A172 (cell line): ENCODE measurements around the gene MPZL2. TPM values are rescaled to one million over a fixed set of nuclear protein-coding genes. Genes with fewer than 3 reads are reported as not detected.
A peak's percentile ranks its signal among the peaks of the same experiment; 100 is the strongest.

ENCODE experiments used
- DNase-seq: peaks from one replicate; pipeline ENCODE4 v3.0.0-alpha.2; 2015; ENCODE audit warnings: low spot score
- total RNA-seq: library from RNA; depleted of rRNA; stranded (reverse); fragments of >200 nt; shearing (Covaris generic); gene quantifications from 2 replicates; pipeline ENCODE4 v1.2.3, GENCODE V29; 2014

The MPZL2 gene
- total RNA-seq, 1 experiment from 2014 or later = not detected

GRCh38 chr11:118243161-118243560 is 20.9 kb downstream of the MPZL2 start:
- no peak for DNase-seq

DNA sequence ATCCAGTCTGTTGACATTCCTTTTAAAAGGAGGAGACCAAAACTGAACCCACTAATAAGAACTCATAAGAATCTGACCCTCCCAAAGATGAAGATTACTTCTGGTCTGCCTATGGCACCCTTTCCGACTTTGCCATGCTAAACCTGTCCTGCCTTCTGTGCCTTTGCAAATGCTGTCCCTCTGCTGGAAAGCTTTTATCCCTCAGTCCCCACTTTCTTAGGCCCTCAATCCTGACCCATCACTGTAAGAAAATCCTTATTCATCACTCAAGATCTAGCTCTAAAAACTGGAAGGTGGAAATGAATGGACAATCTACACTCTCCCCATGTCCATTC is 22.4 kb downstream of the MPZL2 start:
- DNase-seq = no peak

GRCh38 chr11:118240999-118241763 is 22.9 kb downstream of the MPZL2 start:
- DNase-seq = peak; percentile 64

- no peak for DNase-seq
Measured at GRCh38 chr11:118239509-118240205, 24.4 kb downstream of the MPZL2 start.

GRCh38 chr11:118238929-118239328 is 25.2 kb downstream of the MPZL2 start:
- DNase-seq = no peak

DNA sequence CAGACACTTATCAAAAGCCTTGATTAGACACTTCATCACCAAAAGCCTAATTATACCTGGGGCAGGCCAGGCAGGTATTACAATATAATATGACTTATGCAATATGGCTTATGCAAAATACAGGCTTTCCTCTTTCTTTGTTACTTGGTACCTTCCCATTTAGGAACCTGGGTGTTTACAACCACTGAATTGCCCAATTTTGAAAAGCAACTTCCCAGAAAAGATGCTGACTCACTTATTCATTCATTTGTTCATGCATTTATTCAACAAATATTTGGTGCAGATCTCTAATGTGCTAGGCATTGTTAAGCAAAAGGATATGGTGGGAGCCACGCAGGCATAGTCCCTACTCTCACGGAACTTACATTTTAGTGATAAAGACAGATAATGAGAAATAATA is 25.7 kb downstream of the MPZL2 start:
- no peak for DNase-seq

DNA sequence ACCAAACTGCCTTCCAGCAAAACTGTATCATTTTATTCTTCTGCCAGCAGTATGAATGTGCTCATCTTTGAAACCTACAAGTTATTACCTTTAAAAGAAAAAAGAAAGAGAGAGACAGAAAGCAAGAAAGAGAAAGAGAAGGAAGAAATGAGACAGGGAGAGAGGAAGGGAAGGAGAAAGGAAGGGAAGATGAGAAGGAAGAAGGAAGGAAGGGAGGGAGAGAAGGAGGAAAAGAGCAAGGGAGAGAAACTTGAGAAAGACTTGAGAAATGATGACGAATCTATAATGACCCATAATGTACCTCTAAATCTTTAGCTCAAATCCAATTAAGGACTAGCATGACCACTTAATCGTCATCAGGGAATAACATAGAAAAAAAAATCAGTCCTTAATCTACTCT is 27.9 kb downstream of the MPZL2 start:
- no peak for DNase-seq

DNA sequence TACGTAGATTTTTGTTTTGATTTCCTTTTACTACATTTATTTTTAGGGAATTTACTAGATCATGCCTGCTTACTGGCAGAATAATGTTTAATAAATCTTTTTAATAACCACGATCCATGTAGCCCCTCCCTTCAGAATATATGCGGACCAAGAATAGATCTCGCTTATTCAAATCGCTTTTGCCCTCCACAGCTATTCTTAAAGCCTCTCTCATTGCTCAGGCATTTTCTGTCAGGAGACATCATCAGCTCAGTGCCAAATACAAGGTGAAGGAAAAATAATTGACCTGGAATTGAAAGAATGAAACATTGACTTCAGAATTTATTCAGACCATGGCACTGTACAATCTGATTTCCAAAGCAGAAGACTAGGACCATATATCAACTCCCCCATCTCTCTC is 29.3 kb downstream of the MPZL2 start:
- no peak for DNase-seq

DNA sequence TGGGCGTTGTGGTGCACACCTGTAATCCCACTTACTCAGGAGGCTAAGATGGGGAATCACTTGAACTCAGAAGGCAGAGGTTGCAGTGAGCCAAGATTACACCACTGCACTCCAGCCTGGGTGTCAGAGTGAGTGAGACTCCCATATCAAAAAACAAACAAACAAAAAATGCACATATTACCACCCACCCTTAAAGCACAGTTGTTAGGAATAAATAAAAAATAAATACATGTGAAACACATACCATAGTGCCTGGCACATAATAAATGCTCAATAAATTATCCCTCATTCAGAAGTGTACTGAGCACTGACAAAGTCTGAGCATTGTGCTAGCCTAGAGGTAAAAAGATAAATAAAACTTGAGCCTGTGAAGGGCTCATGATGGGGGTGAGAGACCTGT is 30.2 kb downstream of the MPZL2 start:
- DNase-seq = no peak

GRCh38 chr11:118233377-118233776 is 30.7 kb downstream of the MPZL2 start:
- no peak for DNase-seq

- no peak for DNase-seq
Measured at GRCh38 chr11:118232659-118233058, 31.4 kb downstream of the MPZL2 start.

GRCh38 chr11:118231461-118231860 is 32.6 kb downstream of the MPZL2 start:
- DNase-seq = no peak

- no peak for DNase-seq
Measured at GRCh38 chr11:118230088-118230487, 34.0 kb downstream of the MPZL2 start.

DNA sequence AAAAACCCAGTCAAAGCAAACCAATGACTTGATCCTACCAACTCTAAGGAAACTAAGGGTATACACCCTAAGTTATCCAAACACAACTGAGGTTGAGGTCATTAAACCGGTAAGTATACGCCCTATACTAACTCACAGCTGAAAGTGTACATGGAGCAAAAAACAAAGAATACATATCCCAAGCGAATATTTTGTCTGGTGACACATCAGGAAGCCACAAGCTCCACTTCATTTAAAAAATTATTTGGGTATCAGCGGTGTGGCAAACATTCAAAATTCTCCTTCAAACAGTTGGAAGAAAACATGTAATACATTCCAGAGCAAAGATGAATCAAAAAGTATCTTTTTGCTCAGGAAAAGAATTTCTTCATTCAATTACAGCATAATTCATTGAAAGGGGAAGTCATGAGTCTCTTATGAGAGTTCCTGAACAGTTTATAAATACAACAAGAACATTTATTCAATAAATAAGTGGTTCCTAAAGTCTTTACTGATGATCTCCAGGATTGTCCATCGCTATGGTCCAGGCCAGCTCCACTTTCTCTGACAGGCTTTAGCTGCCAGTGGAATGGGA is 34.7 kb downstream of the MPZL2 start:
- no peak for DNase-seq

DNA sequence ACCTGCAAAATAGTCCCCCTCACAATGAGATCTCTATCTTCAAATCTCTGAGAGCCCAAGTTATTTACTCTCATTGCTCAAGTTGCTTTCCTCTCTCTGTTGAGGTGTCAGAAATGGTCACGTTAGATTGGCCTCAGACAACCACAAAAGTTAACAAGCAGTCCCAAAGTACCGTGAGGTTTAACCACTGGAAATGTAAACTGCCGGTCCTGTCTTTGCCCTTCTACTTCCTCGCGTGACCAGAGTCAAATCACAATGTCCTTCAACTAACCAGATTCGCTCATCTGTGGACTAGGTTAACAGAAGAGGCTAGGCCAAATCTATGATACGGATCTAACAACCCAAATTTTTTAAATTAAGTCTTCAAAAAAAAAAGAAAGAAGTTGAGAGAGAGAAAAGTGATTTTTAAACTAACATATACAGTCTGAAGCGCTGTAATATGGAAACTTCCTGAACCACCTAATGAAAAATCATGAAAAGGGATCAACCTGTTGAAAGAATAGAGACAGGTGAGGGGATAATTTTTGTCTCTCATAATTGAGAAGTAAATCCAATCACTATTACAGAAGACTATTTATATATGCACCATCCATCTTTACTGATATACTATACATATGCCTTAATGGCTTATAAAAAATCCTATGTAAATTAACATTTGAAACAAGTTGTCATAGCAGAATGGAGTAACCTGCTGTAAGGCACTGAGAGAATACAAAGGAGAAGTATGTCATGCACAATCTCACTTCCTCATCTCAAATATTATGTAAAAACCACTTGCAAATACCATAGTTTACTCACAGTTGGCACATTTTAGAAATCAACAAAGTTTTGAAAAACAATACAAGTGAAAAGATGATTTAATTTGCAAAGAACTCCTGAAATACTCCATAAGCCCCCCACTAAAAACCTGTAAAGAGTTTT is 36.0 kb downstream of the MPZL2 start:
- DNase-seq = no peak

DNA sequence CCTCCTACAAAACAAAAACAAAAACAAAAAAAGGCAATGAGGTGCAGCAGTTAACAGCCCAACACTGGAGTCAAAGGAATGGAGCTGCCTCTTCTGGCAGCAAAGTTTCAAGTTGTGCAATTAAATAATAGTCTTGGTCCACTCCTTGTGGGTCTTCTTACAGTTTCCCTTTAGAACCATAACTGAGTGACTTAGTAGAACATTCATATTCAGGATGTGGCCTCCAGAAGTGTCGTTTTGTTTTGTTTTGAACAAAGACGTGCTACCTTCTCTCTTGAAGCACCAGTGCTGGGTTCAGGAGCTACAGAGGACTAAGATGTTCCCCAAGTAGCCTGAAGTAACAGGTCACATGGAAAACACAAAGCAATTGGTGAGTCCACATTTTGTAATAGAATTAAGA is 37.3 kb downstream of the MPZL2 start:
- DNase-seq = no peak

DNA sequence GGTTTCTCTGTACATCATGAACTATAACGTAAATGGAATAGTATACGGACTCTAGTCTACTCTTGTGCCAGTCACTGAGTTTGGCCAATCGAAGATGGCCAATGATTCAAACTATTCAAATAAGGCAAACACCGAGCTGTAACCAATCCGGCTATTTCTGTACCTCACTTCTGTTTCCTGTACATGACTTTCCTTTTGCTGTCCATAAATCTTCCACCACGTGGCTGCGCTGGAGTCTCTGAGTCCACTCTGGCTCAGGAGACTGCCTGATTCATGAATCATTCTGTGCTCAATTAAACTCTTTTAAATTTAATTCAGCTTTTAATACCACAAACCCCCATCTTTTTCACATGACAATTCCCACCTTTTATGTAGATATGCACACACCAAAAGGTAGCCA is 37.8 kb downstream of the MPZL2 start:
- peak; percentile 62 for DNase-seq

- no peak for DNase-seq
Measured at GRCh38 chr11:118224511-118225188, 39.4 kb downstream of the MPZL2 start, which contains the start of gene JAML. Gene JAML (minus strand): TSS chr11:118225011. CDS start chr11:118214866, 10,145 bp downstream.

DNA sequence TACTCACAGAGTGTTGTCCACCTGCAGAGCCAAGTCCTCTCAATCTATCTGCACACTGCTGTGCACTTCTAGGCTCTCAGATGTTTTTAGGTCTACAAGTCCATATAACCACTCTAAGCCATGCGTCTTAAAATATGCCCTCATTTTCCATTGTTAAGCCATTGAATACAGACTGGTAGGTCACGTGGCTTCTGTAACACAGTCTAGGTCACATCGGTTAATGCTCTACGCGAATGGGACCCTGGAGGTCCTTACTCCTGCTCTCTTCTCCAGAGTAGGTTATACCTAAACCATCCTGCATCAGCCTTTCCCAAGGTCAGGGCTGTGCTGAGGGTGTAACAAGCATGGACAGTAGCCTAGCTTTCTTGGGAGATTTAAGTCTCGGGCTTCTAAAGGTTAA is 40.1 kb downstream of the MPZL2 start:
- DNase-seq = no peak

DNA sequence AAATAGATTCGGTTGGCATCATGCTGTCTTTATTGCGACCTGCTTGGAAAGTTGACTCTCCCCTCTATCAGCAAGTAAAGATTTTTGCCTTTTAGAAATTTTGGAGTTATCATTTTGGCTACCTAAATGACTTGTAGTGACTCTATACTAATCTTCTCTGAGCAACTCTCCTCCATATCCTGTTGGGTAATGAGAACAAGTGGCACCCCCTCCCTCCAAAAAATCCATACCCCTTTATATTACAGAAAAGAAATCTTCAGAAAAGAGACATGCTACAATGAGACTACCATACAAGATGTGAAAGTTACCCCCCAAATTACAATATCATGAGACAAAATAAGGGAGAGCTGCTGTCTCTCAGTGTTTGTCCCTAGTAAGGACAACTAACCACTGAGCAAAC is 40.5 kb downstream of the MPZL2 start:
- DNase-seq = no peak

DNA sequence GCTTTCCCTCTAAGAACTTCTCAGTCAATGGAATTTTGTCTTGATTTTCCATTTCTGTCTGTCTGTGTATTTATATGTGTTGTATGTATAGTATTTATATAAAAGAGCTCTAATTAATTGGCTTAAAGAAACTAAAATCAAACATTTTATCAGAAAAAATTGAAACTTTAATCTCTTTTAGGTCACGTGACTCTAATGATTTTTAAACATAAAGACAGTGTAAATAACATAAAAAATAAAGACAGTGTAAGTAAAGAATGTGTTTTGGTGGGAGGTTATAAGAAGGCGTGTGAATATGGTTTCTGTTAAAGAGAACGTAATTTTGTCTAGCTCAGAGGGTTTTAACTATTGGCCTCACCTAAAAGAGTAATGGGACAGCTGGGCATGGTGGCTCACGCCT is 41.7 kb downstream of the MPZL2 start:
- DNase-seq = no peak
